Fibroblast of skin of right biceps (primary cell): ENCODE measurements around the gene CCP110.

Experiments used
- DNase-seq: peaks from one replicate; pipeline ENCODE4 v3.0.0-alpha.2; 2013

The CCP110 gene

GRCh38 chr16:19555938-19556771, 32.4 kb downstream of the CCP110 start:
- peak; percentile 52 for DNase-seq

- peak; percentile 55 for DNase-seq
Measured at GRCh38 chr16:19559242-19559910, 35.6 kb downstream of the CCP110 start.

- DNase-seq, result no peak
Measured at GRCh38 chr16:19560078-19560477, 36.3 kb downstream of the CCP110 start.

- DNase-seq, result no peak
Measured at GRCh38 chr16:19563377-19563776, 39.6 kb downstream of the CCP110 start.

- DNase-seq, result no peak
Measured at GRCh38 chr16:19566362-19566761, 42.6 kb downstream of the CCP110 start.

GRCh38 chr16:19567560-19567959, 43.8 kb downstream of the CCP110 start:
- no peak for DNase-seq

GRCh38 chr16:19573997-19574396, 50.3 kb downstream of the CCP110 start:
- no peak for DNase-seq

GRCh38 chr16:19574615-19575014, 50.9 kb downstream of the CCP110 start:
- no peak for DNase-seq

GRCh38 chr16:19578378-19578971, 54.7 kb downstream of the CCP110 start:
- DNase-seq, result no peak

- no peak for DNase-seq
Measured at GRCh38 chr16:19582050-19582831, 58.5 kb downstream of the CCP110 start.

- peak; percentile 43 for DNase-seq
Measured at GRCh38 chr16:19583665-19584300, 60.0 kb downstream of the CCP110 start.

GRCh38 chr16:19588661-19589060, 64.9 kb downstream of the CCP110 start:
- no peak for DNase-seq

GRCh38 chr16:19589106-19589505, 65.4 kb downstream of the CCP110 start:
- DNase-seq, result no peak

- peak; percentile 76 for DNase-seq
Measured at GRCh38 chr16:19589771-19590302, 66.1 kb downstream of the CCP110 start.

GRCh38 chr16:19595043-19595767, 71.5 kb downstream of the CCP110 start:
- peak; percentile 76 for DNase-seq

GRCh38 chr16:19598805-19599510, 75.2 kb downstream of the CCP110 start:
- no peak for DNase-seq

GRCh38 chr16:19599968-19600716, 76.4 kb downstream of the CCP110 start:
- DNase-seq, result no peak

GRCh38 chr16:19601083-19601976, 77.6 kb downstream of the CCP110 start:
- DNase-seq, result peak; percentile 22
